CD4-positive, alpha-beta T cell treated with Interleukin-17A for 4 hours (primary cell): ENCODE results near the gene NFIA.

ENCODE experiments used
- DNase-seq: peaks from one replicate; pipeline ENCODE4 v3.0.0-alpha.2; 2020; ENCODE audit warnings: mixed read lengths

The NFIA gene

GRCh38 chr1:61082311-61083012 lies at the start of gene NFIA:
NFIA (plus strand) TSS chr1:61082561.
- DNase-seq: peak; percentile 43

- DNase-seq: no peak
These were observed 46.5 kb upstream of the NFIA start for GRCh38 chr1:61035880-61036279.

GRCh38 chr1:61042466-61043009 lies 39.8 kb upstream of the NFIA start:
- DNase-seq: no peak

GRCh38 chr1:61043010-61043820 lies 39.1 kb upstream of the NFIA start:
- peak; percentile 86 for DNase-seq

- no peak for DNase-seq
These were observed 35.9 kb upstream of the NFIA start for GRCh38 chr1:61046434-61046833.

GRCh38 chr1:61047061-61047460 lies 35.3 kb upstream of the NFIA start:
- no peak for DNase-seq

GRCh38 chr1:61049850-61050540 lies 32.4 kb upstream of the NFIA start:
- peak; percentile 91 for DNase-seq

- no peak for DNase-seq
These were observed 31.6 kb upstream of the NFIA start for GRCh38 chr1:61050541-61051442.

GRCh38 chr1:61051443-61051718 lies 31.0 kb upstream of the NFIA start:
- DNase-seq: no peak

GRCh38 chr1:61051719-61052394 lies 30.5 kb upstream of the NFIA start:
- DNase-seq: no peak

GRCh38 chr1:61052395-61053225 lies 29.8 kb upstream of the NFIA start:
- DNase-seq: no peak

- no peak for DNase-seq
These were observed 29.1 kb upstream of the NFIA start for GRCh38 chr1:61053226-61053711.

GRCh38 chr1:61053712-61054600 lies 28.4 kb upstream of the NFIA start:
- DNase-seq: peak; percentile 27

GRCh38 chr1:61054601-61054993 lies 27.8 kb upstream of the NFIA start:
- no peak for DNase-seq

GRCh38 chr1:61055110-61055614 lies 27.2 kb upstream of the NFIA start:
- DNase-seq: no peak

GRCh38 chr1:61056196-61056572 lies 26.2 kb upstream of the NFIA start:
- DNase-seq: no peak

- peak; percentile 57 for DNase-seq
These were observed 25.6 kb upstream of the NFIA start for GRCh38 chr1:61056573-61057439.

GRCh38 chr1:61058483-61059245 lies 23.7 kb upstream of the NFIA start:
- no peak for DNase-seq
